GM18861 (cell line): ENCODE results near the gene TTC3.
"Not testable (repeated sequence)": the region's sequence is repeated elsewhere in the genome, so short reads cannot be mapped to it uniquely, and the experiment has no call there.

Source experiments
- ATAC-seq: cut with Tn5 transposase; IDR thresholded peaks from one replicate; pipeline ENCODE4 v1.9.1; 2021; ENCODE audit not compliant: unreplicated experiment

The TTC3 gene

DNA sequence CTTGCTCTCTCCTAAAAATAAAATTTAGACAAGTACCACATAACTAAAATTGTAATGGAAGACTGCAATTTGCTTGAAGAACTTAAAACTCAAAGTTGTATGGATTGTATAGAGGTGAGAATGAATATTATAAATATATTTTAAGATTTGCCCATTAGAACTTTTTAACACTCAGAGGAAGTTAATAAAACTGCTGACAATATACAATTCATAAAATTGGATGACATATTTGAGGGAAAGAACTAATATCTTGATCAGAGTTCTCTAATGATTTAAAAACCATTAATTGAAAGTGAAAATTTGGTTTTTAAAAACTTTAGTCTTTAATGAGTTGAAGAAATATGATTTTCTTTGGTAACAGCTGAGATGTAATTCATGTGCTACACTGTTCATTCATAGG is 20.9 kb downstream of the TTC3 start:
- no peak for ATAC-seq

GRCh38 chr21:37095821-37096220 is 22.8 kb downstream of the TTC3 start:
- ATAC-seq: no peak

DNA sequence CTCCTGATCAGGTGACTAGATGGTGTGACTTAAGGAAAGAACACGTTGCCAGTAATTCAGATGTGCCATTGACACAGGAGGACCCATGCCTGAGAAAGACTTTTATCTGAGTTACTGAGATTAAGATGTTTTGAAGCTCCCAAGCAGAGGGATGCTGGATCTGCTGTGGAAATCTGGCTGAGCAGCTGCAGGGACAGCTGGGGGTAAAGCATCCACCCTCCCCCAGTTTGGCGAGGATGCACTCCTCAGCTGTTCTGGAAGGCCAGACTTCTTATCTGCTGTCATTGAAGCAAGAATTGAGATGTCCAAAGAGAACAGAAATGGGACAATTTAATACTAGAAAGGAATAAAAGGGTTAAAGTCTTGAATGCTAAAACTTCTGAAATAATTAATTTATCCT is 25.7 kb downstream of the TTC3 start:
- ATAC-seq: no peak

- ATAC-seq: no peak
These were observed 27.3 kb downstream of the TTC3 start for GRCh38 chr21:37100316-37100715.

- ATAC-seq: no peak
These were observed 28.3 kb downstream of the TTC3 start for GRCh38 chr21:37101384-37101783.

DNA sequence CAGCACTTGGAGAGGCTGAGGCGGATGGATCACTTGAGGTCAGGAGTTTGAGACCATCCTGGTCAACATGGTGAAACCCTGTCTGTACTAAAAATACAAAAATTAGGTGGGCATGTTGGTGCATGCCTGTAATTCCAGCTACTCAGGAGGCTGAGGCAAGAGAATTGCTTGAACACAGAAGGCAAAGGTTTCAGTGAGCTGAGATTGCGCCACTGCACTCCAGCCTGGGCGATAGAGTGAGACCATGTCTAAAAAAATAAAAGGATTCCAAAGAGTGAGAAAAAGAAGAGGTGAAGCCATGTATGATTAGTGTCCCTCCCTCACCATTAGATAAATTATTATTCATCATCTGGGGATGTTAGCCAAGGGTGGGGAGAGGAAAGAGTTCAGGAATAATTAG is 29.7 kb downstream of the TTC3 start:
- not testable (repeated sequence) for ATAC-seq

DNA sequence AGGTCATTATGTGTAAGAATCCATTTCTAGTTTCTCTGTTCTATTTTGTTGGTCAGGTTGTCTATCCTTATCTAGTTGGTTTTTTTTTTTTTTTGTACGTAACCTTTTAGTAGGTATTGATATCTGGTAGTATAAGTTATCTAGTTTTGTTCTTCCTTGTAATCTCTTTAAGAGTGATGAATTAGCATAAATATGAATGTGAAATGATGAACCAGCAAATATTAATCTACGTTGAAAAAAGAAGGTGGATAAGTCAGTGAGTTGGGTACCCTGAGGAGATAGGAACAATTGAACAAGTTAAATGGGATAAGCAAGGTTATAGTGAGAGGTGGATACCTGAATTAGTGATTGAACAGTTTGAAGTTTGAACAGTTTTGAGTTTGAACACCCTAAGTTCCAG is 33.9 kb downstream of the TTC3 start:
- no peak for ATAC-seq

GRCh38 chr21:37111029-37111428 is 38.0 kb downstream of the TTC3 start:
- ATAC-seq: not testable (repeated sequence)

- not testable (repeated sequence) for ATAC-seq
These were observed 41.2 kb downstream of the TTC3 start for GRCh38 chr21:37114301-37114700.

GRCh38 chr21:37116459-37116858 is 43.4 kb downstream of the TTC3 start:
- not testable (repeated sequence) for ATAC-seq

DNA sequence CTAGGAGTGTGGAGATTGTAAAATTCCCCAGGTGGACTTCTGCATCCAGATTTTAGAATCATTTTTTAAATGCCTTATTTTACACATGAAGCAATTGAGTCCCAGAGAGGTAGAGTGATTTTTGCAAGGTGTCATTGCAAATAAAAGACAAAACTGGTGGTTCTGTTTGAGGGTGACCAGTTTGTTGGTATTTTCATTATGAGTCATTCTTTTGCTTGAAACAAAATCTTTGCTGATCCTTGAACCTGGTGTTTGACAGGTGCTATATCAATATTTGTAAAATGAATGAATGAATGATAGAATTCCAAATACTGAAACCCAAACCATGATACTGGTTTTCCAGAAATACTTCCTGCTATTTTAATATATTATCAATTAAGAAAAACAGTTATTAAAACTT is 44.1 kb downstream of the TTC3 start:
- ATAC-seq: no peak

- ATAC-seq: no peak
These were observed 45.3 kb downstream of the TTC3 start for GRCh38 chr21:37118187-37118826.

DNA sequence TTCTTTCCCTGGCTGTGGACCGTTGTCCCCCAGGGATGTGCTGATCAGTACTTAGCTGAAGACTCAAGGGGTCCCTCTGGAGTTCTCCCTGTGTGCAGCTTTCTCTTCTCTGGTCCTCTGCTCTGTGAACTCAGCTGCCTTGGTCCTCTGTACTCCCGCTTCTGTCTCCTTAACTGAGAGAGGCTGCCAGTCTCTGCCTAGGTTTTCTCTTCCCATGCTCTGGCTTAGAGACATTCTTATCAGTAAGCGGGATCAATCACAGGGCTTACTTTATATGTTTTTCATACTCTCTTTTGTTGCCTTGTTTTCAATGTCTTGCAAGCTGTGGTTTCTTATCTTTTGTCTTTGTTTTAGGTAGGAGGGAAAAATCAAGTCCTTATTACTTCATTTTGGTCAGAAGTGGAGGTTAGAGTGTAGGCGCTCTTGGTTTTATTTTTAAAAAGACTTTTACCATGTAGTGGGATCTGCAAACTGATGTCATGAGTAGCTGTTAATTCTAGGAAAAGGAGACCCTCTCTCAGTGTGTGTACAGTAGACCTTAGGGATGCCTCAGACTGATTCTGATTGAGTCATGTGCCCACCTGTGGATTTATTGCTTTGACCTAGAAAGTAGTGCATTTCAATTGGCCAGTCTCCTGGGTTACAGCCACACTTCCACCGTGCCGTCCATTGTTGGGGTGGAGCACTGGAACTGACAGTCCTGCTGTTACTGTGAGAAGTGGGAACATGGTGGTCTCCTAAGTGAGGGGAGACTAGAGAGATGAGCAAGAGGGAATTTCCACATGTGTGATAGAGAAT is 46.6 kb downstream of the TTC3 start:
- no peak for ATAC-seq

- no peak for ATAC-seq
These were observed 55.0 kb downstream of the TTC3 start for GRCh38 chr21:37128076-37128475.

- ATAC-seq: no peak
These were observed 57.9 kb downstream of the TTC3 start for GRCh38 chr21:37130971-37131370.

- no peak for ATAC-seq
These were observed 63.2 kb downstream of the TTC3 start for GRCh38 chr21:37136261-37136660.

GRCh38 chr21:37136744-37137143 is 63.7 kb downstream of the TTC3 start:
- ATAC-seq: no peak

DNA sequence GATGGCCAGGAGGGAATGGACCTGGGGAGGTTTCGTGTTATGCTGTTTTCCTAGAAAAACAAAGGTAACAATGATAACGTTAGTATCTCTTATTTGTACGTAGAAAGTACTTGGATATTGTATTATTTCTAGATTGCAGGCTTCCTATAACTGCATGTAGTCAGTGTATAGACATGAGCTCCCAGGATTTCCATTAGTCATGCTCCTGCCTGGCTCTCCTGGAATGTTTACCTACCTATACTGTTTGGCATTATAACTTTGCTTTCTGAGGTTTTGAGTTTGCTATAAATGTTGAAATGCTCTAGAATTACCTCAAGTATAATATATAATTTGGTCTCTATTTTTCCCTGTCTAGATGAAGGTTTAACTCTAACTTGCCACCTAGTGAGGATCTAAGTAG is 66.1 kb downstream of the TTC3 start:
- ATAC-seq: no peak

DNA sequence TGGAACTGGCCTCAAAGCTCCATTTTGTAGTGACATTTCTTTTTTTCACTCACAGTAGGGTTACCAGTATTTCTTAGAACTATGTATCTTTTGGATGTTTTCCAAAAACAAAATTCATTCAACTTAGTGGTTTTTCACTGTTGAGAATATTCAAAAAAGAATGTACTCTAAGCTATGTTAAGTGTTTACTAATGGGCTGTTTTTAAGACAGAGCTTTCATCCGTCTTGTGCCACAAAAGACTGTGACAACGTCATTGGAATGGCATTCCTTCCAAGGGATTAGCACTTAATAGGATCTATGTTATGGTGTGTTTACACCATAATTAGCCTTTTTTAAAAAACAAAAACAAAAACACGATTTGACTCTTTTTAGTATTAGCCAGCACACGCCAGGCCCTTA is 66.8 kb downstream of the TTC3 start:
- ATAC-seq: no peak

GRCh38 chr21:37143392-37143791 is 70.3 kb downstream of the TTC3 start:
- ATAC-seq: not testable (repeated sequence)

DNA sequence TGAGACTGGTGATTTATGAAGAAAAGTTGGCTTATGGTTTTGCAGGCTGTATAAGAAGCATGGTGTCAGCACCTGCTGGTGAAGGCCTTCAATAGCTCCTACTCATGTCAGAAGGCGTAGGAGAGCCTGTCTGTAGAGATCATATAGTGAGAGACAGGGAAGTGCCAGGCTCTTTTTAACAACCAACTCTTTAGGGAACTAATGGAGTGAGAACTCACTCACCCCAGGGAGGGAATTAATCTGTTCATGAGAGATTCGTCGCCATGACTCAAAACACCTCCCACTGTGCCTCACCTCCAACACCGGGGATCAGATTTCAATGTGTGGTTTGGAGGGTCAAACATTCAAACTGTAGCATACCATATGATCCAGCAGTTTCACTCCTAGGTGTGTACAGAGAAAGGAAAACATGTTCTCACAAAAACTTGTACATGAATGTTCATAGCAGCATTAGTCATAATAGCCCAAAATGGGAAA is 72.6 kb downstream of the TTC3 start:
- no peak for ATAC-seq
